Neutrophil (primary cell): ENCODE data around the gene RXFP3.
"Not testable (repeated sequence)": the region's sequence is repeated elsewhere in the genome, so short reads cannot be mapped to it uniquely, and the experiment has no call there.

ENCODE experiments used
- H3K27ac ChIP-seq: fragments of 200-600 bp; sonication (generic); 2 replicates; pipeline ENCODE4 v1.5.1; 2016; ENCODE audit warnings: mild to moderate bottlenecking, moderate library complexity
- H3K27me3 ChIP-seq: fragments of 200-600 bp; sonication (generic); 2 replicates; pipeline ENCODE4 v1.6.0; 2016; ENCODE audit warnings: mild to moderate bottlenecking
- H3K36me3 ChIP-seq: fragments of 200-600 bp; sonication (generic); 2 replicates; pipeline ENCODE4 v1.5.1; 2017
- H3K4me1 ChIP-seq, 2 experiments: fragments of 200-600 bp in 1 of 2; sonication (generic) in 1 of 2; 1 replicate in 1 of 2; 2 replicates in 1 of 2; pipeline versions ENCODE4 v1.5.1 to v1.6.1; 2013 to 2016; ENCODE audit warnings: low read depth in 1 of 2, low read length in 1 of 2, mild to moderate bottlenecking in 1 of 2, moderate library complexity in 1 of 2; ENCODE audit not compliant: control insufficient read depth in 1 of 2, insufficient read depth in 1 of 2
- H3K4me3 ChIP-seq, 2 experiments: fragments of 200-600 bp in 1 of 2; sonication (generic) in 1 of 2; 1 replicate in 1 of 2; 2 replicates in 1 of 2; pipeline ENCODE4 v1.5.1; 2013 to 2016; ENCODE audit warnings: low read depth in 1 of 2, low read length in 1 of 2, mild to moderate bottlenecking in 1 of 2, moderate library complexity in 1 of 2
- H3K9me3 ChIP-seq: fragments of 200-600 bp; sonication (generic); 2 replicates; pipeline ENCODE4 v1.5.1; 2016
- TF ChIP-seq, protein P1 (sequence below): fragments of 200-600 bp; sonication (generic); IDR thresholded peaks from 2 replicates; pipeline ENCODE4 v1.5.1; 2016; ENCODE audit warnings: antibody characterized with exemption

RXFP3 gene

DNA sequence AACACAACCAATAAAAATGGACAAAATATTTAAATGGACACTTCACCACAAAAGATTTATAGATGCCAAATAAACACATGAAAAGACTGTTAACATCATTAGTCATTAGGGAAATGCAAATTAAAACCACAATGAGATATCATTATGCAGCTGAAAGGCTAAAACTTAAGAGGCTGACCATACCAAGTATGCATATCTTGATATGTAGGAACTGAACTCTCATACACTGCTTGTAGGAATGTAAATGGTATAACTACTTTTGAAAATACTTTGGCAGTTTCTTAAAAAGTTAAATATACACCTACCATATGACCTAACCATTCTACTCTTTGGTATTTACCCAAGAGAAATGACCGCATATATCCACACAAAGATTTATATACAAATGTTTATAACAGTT is 30.8 kb upstream of the RXFP3 start:
- Histone ChIP-seq H3K27ac (no peak overlapping the region), H3K36me3 (no peaks in the 10 kb centered on the region), H3K4me1 (no peaks in the 10 kb centered on the region), H3K4me3 (no peak overlapping the region), H3K9me3 (peaks cover 11% of the 10 kb centered on the region), H3K27me3 (no peaks in the 10 kb centered on the region)
- TF ChIP-seq, protein P1, sequence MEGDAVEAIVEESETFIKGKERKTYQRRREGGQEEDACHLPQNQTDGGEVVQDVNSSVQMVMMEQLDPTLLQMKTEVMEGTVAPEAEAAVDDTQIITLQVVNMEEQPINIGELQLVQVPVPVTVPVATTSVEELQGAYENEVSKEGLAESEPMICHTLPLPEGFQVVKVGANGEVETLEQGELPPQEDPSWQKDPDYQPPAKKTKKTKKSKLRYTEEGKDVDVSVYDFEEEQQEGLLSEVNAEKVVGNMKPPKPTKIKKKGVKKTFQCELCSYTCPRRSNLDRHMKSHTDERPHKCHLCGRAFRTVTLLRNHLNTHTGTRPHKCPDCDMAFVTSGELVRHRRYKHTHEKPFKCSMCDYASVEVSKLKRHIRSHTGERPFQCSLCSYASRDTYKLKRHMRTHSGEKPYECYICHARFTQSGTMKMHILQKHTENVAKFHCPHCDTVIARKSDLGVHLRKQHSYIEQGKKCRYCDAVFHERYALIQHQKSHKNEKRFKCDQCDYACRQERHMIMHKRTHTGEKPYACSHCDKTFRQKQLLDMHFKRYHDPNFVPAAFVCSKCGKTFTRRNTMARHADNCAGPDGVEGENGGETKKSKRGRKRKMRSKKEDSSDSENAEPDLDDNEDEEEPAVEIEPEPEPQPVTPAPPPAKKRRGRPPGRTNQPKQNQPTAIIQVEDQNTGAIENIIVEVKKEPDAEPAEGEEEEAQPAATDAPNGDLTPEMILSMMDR = no peak

DNA sequence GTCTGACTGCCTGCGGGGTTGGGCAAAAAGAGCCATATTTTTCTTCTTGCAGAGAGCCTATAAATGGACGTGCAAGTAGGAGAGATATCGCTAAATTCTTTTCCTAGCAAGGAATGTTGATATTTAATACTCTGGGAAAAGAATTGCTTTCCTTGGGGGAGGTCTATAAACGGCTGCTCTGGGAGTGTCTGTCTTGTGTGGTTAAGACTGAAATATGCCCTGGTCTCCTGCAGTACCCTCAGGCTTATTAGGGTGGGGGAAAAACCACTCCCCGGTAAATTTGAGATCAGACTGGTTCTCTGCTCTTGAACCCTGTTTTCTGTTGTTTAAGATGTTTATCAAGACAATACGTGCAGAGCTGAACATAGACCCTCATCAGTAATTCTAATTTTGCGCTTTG is 29.9 kb upstream of the RXFP3 start:
- not testable (repeated sequence) for H3K27me3 ChIP-seq, H3K4me3 ChIP-seq, H3K4me1 ChIP-seq, H3K36me3 ChIP-seq, H3K27ac ChIP-seq
- H3K9me3 ChIP-seq = peaks cover 11% of the 10 kb centered on the region

GRCh38 chr5:33914844-33915243 is 21.3 kb upstream of the RXFP3 start:
- H3K36me3 ChIP-seq, H3K4me3 ChIP-seq, H3K27me3 ChIP-seq, H3K9me3 ChIP-seq, H3K4me1 ChIP-seq, H3K27ac ChIP-seq: not testable (repeated sequence)

GRCh38 chr5:33921002-33921401 is 15.2 kb upstream of the RXFP3 start:
- H3K4me1 ChIP-seq = no peaks in the 10 kb centered on the region
- peaks cover 9% of the 10 kb centered on the region for H3K27me3 ChIP-seq
- H3K27ac ChIP-seq = no peak overlapping the region
- H3K4me3 ChIP-seq = no peak overlapping the region
- TF ChIP-seq, protein P1 = no peak
- no peaks in the 10 kb centered on the region for H3K9me3 ChIP-seq
- no peaks in the 10 kb centered on the region for H3K36me3 ChIP-seq

- Histone ChIP-seq H3K27ac (no peak overlapping the region), H3K4me3 (no peak overlapping the region), H3K36me3 (no peaks in the 10 kb centered on the region)
Measured at GRCh38 chr5:33925278-33925677, 10.9 kb upstream of the RXFP3 start.

DNA sequence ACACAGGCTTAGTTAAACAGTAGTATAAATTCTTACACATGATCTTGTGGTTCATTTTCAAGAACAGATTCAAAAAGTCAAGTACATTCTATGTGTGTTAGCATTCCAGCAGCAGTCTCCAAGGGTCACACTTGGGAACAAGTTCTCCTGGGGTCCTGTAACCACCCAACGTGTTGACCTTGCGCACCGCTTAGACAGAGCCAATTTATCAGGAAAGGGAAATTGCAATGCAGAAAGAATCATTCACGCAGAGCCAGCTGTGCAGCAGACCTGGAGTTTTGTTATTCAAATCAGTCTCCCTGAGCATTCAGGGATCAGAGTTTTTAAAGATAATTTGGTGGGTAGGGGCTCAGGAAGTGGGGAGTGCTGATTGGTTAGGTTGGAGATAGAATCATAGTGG is 8.5 kb upstream of the RXFP3 start:
- no peaks in the 10 kb centered on the region for H3K9me3 ChIP-seq
- no peaks in the 10 kb centered on the region for H3K36me3 ChIP-seq
- H3K27ac ChIP-seq = no peak overlapping the region
- TF ChIP-seq, protein P1 = no peak
- no peak overlapping the region for H3K4me3 ChIP-seq
- peaks cover 13% of the 10 kb centered on the region for H3K27me3 ChIP-seq
- no peaks in the 10 kb centered on the region for H3K4me1 ChIP-seq

More at GRCh38 chr5:33925278-33925677, 10.9 kb upstream of the RXFP3 start:
- Histone ChIP-seq H3K9me3 (no peaks in the 10 kb centered on the region), H3K27me3 (peaks cover 9% of the 10 kb centered on the region), H3K4me1 (no peaks in the 10 kb centered on the region)
- TF ChIP-seq, protein P1 = no peak

- TF ChIP-seq, protein P1 = no peak
- Histone ChIP-seq H3K27ac (no peak overlapping the region), H3K4me3 (no peak overlapping the region), H3K4me1 (no peaks in the 10 kb centered on the region), H3K9me3 (no peaks in the 10 kb centered on the region), H3K36me3 (no peaks in the 10 kb centered on the region), H3K27me3 (peaks cover 19% of the 10 kb centered on the region)
Measured at GRCh38 chr5:33928283-33928682, 7.9 kb upstream of the RXFP3 start.
